NT2/D1 (cell line): Measurements from ENCODE around the gene PLXDC2.
A peak's percentile ranks its signal among the peaks of the same experiment; 100 is the strongest.

Source experiments
- DNase-seq: peaks from one replicate; pipeline ENCODE4 v3.0.0-alpha.2; 2011; ENCODE audit warnings: low read depth, low spot score
- H3K27me3 ChIP-seq: 2 replicates; pipeline ENCODE4 v1.6.0; 2011; ENCODE audit warnings: mild to moderate bottlenecking; ENCODE audit not compliant: insufficient read length, insufficient read depth
- H3K36me3 ChIP-seq: 2 replicates; pipeline ENCODE4 v1.6.1; 2011; ENCODE audit warnings: mild to moderate bottlenecking, low read length, mixed read lengths; ENCODE audit not compliant: insufficient read depth, insufficient read length
- H3K4me1 ChIP-seq: 2 replicates; pipeline ENCODE4 v1.5.1; 2011; ENCODE audit not compliant: insufficient read depth, insufficient read length
- H3K4me3 ChIP-seq: 2 replicates; pipeline ENCODE4 v1.5.1; 2011; ENCODE audit warnings: low read depth; ENCODE audit not compliant: insufficient read length
- H3K9ac ChIP-seq: 2 replicates; pipeline ENCODE4 v1.6.0; 2011; ENCODE audit warnings: low read depth; ENCODE audit not compliant: insufficient read length
- H3K9me3 ChIP-seq: 2 replicates; pipeline ENCODE4 v1.5.1; 2011; ENCODE audit warnings: mild to moderate bottlenecking, low read length; ENCODE audit not compliant: insufficient read depth
- SUZ12 ChIP-seq: IDR thresholded peaks from 2 replicates; pipeline ENCODE4 v1.6.1; 2011; ENCODE audit not compliant: insufficient read length, insufficient read depth; ENCODE audit errors: extremely low read depth
- YY1 ChIP-seq: IDR thresholded peaks from 2 replicates; pipeline ENCODE4 v1.6.1; 2011; ENCODE audit not compliant: insufficient read length, insufficient read depth
- ZNF274 ChIP-seq: IDR thresholded peaks from 2 replicates; pipeline ENCODE4 v1.6.1; 2011; ENCODE audit warnings: mild to moderate bottlenecking, low read depth, low read length

The PLXDC2 gene

DNA sequence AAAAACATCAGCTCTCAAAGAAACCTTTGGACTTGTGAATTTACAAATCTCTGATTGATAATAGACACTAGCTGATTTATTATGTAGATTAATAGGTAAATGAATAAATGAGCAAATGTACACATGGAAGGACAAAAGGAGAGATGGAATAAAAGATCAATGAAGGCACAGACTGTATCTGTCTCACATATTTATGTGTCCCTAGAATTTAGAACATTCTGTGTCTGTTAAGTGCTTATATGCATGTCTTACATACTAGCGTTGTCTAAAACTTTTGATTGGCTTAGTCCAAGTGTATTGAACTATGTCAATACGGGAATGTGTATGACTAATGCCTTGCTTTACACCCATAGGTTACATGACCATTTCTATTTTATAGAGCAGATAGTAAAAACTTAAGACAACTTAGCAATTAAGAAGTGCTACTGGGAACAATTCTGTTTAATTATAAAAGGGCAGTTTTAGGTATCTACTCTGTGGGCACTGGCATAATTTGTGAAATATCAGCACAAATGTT lies 140.3 kb downstream of the PLXDC2 start:
- Histone ChIP-seq H3K36me3 (no peaks in the 10 kb centered on the region), H3K4me3 (no peak overlapping the region), H3K9ac (no peak overlapping the region), H3K9me3 (no peaks in the 10 kb centered on the region), H3K27me3 (no peaks in the 10 kb centered on the region), H3K4me1 (no peaks in the 10 kb centered on the region)
- DNase-seq = no peak
- TF ChIP-seq YY1 (no peak), SUZ12 (no peak), ZNF274 (no peak)

DNA sequence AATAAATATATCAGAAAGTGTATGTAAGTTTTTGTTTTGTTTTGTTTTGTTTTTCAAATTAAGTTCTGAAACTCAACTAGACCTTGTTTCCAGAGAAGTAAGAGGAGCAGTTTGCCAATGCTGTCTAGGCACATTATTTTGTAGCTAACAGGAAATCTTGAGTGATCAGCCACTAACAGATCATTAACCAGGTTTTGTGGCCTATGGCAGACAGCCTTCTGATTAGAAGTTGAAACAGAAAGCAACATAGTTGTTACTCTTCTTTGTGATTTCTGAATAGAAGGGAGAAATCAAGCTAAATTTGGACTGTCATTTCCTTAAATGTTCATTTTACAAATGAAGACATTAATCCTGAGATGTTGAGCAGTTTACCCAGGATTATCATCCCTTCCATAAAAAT lies 142.6 kb downstream of the PLXDC2 start:
- no peaks in the 10 kb centered on the region for H3K4me1 ChIP-seq
- no peak overlapping the region for H3K9ac ChIP-seq
- TF ChIP-seq SUZ12 (no peak), ZNF274 (no peak), YY1 (no peak)
- no peak for DNase-seq
- no peaks in the 10 kb centered on the region for H3K9me3 ChIP-seq
- no peak overlapping the region for H3K4me3 ChIP-seq
- H3K27me3 ChIP-seq = no peaks in the 10 kb centered on the region
- no peaks in the 10 kb centered on the region for H3K36me3 ChIP-seq

DNA sequence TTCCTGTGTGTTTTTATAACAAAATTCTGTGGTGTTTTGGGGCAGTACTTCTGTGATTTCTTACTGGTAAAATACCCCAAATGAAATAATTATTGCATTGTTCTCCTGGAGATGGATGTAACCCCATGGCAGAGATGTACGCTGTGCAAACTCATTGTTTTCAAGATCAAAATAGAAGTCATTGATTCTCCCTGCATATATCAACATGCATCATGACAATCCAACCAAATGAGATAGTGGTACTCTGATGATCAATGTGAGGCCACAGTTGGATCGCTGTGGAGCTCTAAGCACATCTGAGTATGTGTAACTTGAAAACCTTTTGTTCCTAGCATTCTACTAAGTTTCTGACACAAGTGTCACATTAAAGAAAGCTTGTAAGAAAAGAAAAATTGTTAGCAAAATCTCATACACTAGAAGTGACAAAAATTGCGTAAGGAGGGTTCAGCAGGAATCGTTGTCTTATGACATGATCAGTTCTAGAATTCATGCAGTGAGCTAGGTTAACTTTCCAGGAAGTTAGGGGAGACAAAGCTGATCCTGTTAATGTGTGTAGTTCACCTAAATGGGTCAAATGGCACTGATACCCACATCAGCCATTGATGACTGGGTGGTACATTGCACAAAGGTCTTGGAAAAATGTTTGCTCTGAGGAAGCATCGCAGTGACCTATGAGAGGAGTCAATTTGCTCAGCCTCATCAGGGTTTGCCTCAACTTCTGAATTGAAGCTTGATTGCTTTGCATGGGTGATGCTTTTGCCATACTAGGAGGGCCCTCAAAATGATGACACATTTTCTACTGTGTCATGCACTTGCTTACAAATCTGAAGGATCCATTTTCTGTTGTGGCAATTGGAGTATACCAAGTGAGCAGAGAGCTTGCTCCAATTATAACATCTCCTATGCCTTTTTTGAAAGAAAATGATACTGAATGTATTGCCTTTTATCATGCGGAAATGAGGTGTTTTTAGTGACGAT lies 145.1 kb downstream of the PLXDC2 start:
- no peaks in the 10 kb centered on the region for H3K27me3 ChIP-seq
- no peaks in the 10 kb centered on the region; the same call in 1 of the 2 replicates for H3K9me3 ChIP-seq
- no peak overlapping the region for H3K9ac ChIP-seq
- H3K4me1 ChIP-seq = no peaks in the 10 kb centered on the region
- no peak for DNase-seq
- no peaks in the 10 kb centered on the region for H3K36me3 ChIP-seq
- TF ChIP-seq SUZ12 = no peak
- TF ChIP-seq YY1 = no peak
- no peak for TF ChIP-seq ZNF274
- no peak overlapping the region for H3K4me3 ChIP-seq

DNA sequence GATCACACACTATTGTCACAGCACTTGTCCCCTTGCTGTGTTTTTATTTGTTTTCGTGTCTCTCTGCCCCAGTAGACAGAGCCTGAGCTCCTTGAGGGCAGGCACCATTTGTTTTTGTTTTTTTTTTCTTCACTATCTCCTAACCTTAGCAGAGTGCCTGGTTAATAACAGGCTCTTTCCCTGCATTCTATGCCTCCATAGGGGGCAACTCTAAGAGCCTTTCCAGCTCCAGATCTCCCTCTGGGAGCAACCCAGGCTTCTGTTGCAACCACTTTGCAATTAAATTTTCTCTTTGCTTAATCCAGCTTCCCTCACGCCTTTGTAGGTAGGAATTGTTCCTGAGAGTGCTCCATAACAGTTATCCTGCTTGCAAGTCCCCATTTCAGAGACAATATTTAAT lies 148.4 kb downstream of the PLXDC2 start:
- no peak for DNase-seq
- Histone ChIP-seq H3K36me3 (no peaks in the 10 kb centered on the region), H3K9ac (no peak overlapping the region), H3K4me3 (no peak overlapping the region), H3K27me3 (no peaks in the 10 kb centered on the region), H3K9me3 (no peaks in the 10 kb centered on the region; the same call in 1 of the 2 replicates), H3K4me1 (no peaks in the 10 kb centered on the region)
- TF ChIP-seq ZNF274 (no peak), YY1 (no peak), SUZ12 (no peak)

DNA sequence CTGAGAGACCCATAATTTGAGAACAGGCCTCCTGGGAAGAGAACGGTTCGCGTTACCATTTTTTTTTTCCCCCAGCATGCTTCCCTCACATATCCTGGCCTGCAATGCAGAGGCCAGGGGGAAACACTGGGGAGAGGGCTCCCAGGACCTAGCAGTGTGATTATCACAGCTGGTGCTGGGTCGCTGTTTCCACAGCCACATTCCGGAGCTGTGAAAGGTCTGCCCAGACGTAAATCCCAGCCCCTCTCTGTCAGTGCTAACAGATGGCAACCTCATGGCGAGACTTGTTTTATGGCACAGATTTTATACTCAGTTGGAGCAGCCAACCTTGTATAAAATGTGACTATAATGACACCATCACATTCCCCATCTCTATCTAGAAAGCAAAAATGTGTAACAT lies 150.5 kb downstream of the PLXDC2 start:
- H3K27me3 ChIP-seq = no peaks in the 10 kb centered on the region
- no peak overlapping the region for H3K4me3 ChIP-seq
- H3K9ac ChIP-seq = no peak overlapping the region
- no peak for TF ChIP-seq SUZ12
- no peak for TF ChIP-seq YY1
- no peak for TF ChIP-seq ZNF274
- H3K4me1 ChIP-seq = no peaks in the 10 kb centered on the region
- peak; percentile 16 for DNase-seq
- H3K36me3 ChIP-seq = no peaks in the 10 kb centered on the region
- H3K9me3 ChIP-seq = no peaks in the 10 kb centered on the region; the same call in 1 of the 2 replicates

DNA sequence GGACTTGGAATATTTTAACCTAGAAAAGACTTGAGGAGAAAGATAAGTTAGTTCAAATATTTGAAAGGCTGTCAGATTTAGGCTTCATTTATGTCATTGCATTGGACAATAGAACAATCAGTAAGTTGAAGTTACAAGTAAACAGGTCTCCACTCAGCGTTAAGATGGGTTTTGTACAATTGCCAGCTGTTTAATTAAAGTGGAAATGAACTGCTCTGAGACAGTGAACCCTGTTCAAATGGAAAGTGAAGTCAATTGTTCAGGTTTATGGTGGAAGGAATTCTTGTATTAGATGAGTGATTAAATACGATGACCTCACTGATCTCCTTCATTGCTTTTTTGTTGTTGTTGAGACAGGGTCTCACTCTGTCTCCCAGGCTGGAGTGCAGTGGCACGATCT lies 151.7 kb downstream of the PLXDC2 start:
- DNase-seq = no peak
- Histone ChIP-seq H3K27me3 (no peaks in the 10 kb centered on the region), H3K36me3 (no peaks in the 10 kb centered on the region), H3K9me3 (no peaks in the 10 kb centered on the region; the same call in 1 of the 2 replicates), H3K4me3 (no peak overlapping the region), H3K4me1 (no peaks in the 10 kb centered on the region), H3K9ac (no peak overlapping the region)
- TF ChIP-seq SUZ12 = no peak
- no peak for TF ChIP-seq ZNF274
- TF ChIP-seq YY1 = no peak

DNA sequence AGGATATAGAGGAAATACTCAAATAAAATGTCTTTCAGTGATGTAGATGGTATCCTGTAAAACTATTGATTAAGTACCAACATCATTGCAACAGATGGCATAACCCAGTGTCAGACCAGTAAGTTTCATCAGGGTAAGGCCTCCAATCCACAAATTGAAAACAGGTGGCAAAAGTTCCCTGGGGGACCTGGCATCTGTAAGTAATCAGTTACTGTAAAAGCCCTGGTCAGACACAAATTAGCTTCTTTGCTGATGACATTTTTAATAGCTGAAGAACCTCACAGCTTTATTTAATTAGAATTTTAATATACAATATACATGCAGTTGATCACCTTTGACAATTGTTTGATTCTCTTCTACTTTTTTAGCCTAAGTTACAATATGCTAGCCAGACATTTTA lies 152.5 kb downstream of the PLXDC2 start:
- no peak overlapping the region for H3K9ac ChIP-seq
- no peaks in the 10 kb centered on the region for H3K36me3 ChIP-seq
- H3K27me3 ChIP-seq = no peaks in the 10 kb centered on the region
- no peaks in the 10 kb centered on the region; the same call in 1 of the 2 replicates for H3K9me3 ChIP-seq
- TF ChIP-seq ZNF274 (no peak), SUZ12 (no peak), YY1 (no peak)
- DNase-seq = no peak
- no peaks in the 10 kb centered on the region for H3K4me1 ChIP-seq
- H3K4me3 ChIP-seq = no peak overlapping the region
